ENCODE measurements around the gene RAPGEF6. TPM values are rescaled to one million over a fixed set of nuclear protein-coding genes. Genes with fewer than 3 reads are reported as not detected.

The RAPGEF6 gene
- total and polyA plus RNA-seq, 2 experiments from 2014 or later, result 9.5 to 20.3 TPM

DNA sequence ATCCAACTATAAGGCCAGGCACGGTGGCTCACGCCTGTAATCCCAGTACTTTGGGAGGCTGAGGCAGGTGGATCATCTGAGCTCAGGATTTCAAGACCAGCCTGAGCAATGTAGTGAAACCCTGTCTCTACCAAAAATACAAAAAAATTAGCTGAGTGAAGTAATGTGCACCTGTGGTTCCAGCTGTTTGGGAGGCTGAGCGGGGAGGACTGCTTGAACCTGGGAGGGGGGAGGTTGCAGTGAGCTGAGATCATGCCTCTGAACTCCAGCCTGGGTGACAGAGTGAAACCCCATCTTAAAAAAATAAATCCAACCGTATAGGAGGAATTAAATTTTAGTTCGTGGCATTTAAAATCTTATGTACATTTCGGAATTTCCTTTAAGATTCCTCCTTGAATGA lies 247.8 kb downstream of the RAPGEF6 start:
- Histone ChIP-seq H3K36me3 (ENCODE audit: insufficient read depth) (no peaks in the 10 kb centered on the region), H4K20me1 (replicated peaks; ENCODE audit: insufficient read depth) (no peaks in the 10 kb centered on the region), H3K9me2 (ENCODE audit: insufficient read depth) (no peaks in the 10 kb centered on the region), H3K4me1 (ENCODE audit: insufficient read depth) (peaks cover 14% of the 10 kb centered on the region), H3F3A (replicated peaks; ENCODE audit: low read depth) (no peaks in the 10 kb centered on the region), H3K79me2 (replicated peaks; ENCODE audit: insufficient read depth) (0 out of 2 replicates have a peak, but pooled peaks cover 9% of the 10 kb centered on the region), H3K4me2 (no peak overlapping the region), H3K27me3 (ENCODE audit: insufficient read depth) (no peaks in the 10 kb centered on the region), H3K27ac (ENCODE audit: low read depth) (no peak overlapping the region), H2AFZ (no peak overlapping the region), H3K4me3 (no peak overlapping the region)
- H3K4me1 Mint-ChIP-seq, result peaks cover 14% of the 10 kb centered on the region; the same call in 2 of the 3 replicates
- TF ChIP-seq, protein P1, sequence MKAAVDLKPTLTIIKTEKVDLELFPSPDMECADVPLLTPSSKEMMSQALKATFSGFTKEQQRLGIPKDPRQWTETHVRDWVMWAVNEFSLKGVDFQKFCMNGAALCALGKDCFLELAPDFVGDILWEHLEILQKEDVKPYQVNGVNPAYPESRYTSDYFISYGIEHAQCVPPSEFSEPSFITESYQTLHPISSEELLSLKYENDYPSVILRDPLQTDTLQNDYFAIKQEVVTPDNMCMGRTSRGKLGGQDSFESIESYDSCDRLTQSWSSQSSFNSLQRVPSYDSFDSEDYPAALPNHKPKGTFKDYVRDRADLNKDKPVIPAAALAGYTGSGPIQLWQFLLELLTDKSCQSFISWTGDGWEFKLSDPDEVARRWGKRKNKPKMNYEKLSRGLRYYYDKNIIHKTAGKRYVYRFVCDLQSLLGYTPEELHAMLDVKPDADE (IDR thresholded peaks at IDR 0.05), result no peak
- TF ChIP-seq ZNF331 (CRISPR knock-in tag; IDR thresholded peaks at IDR 0.05; ENCODE audit: low read depth), result no peak
- TF ChIP-seq, protein P2, sequence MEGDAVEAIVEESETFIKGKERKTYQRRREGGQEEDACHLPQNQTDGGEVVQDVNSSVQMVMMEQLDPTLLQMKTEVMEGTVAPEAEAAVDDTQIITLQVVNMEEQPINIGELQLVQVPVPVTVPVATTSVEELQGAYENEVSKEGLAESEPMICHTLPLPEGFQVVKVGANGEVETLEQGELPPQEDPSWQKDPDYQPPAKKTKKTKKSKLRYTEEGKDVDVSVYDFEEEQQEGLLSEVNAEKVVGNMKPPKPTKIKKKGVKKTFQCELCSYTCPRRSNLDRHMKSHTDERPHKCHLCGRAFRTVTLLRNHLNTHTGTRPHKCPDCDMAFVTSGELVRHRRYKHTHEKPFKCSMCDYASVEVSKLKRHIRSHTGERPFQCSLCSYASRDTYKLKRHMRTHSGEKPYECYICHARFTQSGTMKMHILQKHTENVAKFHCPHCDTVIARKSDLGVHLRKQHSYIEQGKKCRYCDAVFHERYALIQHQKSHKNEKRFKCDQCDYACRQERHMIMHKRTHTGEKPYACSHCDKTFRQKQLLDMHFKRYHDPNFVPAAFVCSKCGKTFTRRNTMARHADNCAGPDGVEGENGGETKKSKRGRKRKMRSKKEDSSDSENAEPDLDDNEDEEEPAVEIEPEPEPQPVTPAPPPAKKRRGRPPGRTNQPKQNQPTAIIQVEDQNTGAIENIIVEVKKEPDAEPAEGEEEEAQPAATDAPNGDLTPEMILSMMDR (conservative IDR thresholded peaks at IDR 0.05; ENCODE audit: low read depth in 2 of 2), result no peak
- no peak overlapping the region for H3K27ac Mint-ChIP-seq
- no peaks in the 10 kb centered on the region for H3K9me3 Mint-ChIP-seq
- H3K27me3 Mint-ChIP-seq (ENCODE audit: insufficient read depth, low read depth, poor library complexity), result peaks cover 3% of the 10 kb centered on the region
- ATAC-seq (no peak), DNase-seq (ENCODE audit: low spot score) (no peak)
- H3K36me3 Mint-ChIP-seq (ENCODE audit: low read depth), result peaks cover 5% of the 10 kb centered on the region; the same call in 1 of the 3 replicates
- H3K4me3 Mint-ChIP-seq, result no peak overlapping the region

DNA sequence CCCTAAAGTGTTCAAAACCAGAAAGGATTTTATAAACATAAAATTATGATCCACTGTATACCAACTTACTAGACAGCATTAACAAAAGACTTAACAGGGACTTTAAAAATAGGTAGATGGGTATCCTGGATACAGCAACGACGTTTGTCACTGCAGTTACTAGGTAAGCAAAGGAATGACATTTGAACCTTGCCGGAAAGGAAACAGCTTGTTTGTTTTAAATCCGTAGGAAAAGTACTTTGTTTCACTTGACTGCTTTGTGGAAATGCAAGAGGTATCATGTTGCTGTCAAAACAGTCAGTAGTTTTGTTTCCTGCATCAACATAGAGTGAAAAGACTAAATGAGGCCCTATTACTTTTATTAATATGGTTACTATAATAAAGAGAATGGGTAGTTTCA lies 248.2 kb downstream of the RAPGEF6 start:
- Mint-ChIP-seq H3K27me3 (ENCODE audit: insufficient read depth, low read depth, poor library complexity) (peaks cover 3% of the 10 kb centered on the region), H3K4me3 (no peak overlapping the region), H3K9me3 (no peaks in the 10 kb centered on the region), H3K4me1 (peaks cover 16% of the 10 kb centered on the region; the same call in 2 of the 3 replicates), H3K36me3 (ENCODE audit: low read depth) (peaks cover 2% of the 10 kb centered on the region; the same call in 1 of the 3 replicates), H3K27ac (no peak overlapping the region)
- Histone ChIP-seq H2AFZ (no peak overlapping the region), H4K20me1 (replicated peaks; ENCODE audit: insufficient read depth) (no peaks in the 10 kb centered on the region), H3K27me3 (ENCODE audit: insufficient read depth) (no peaks in the 10 kb centered on the region), H3K4me1 (ENCODE audit: insufficient read depth) (peaks cover 14% of the 10 kb centered on the region), H3K79me2 (replicated peaks; ENCODE audit: insufficient read depth) (0 out of 2 replicates have a peak, but pooled peaks cover 9% of the 10 kb centered on the region), H3K4me2 (no peak overlapping the region), H3F3A (replicated peaks; ENCODE audit: low read depth) (no peaks in the 10 kb centered on the region), H3K4me3 (no peak overlapping the region), H3K36me3 (ENCODE audit: insufficient read depth) (no peaks in the 10 kb centered on the region), H3K9me2 (ENCODE audit: insufficient read depth) (no peaks in the 10 kb centered on the region), H3K27ac (ENCODE audit: low read depth) (no peak overlapping the region)
- peak; percentile 28 for DNase-seq (ENCODE audit: low spot score)
- ATAC-seq, result no peak
- TF ChIP-seq POLR2AphosphoS5 (IDR thresholded peaks at IDR 0.05; ENCODE audit: low read depth), result no peak
- TF ChIP-seq, protein P3, sequence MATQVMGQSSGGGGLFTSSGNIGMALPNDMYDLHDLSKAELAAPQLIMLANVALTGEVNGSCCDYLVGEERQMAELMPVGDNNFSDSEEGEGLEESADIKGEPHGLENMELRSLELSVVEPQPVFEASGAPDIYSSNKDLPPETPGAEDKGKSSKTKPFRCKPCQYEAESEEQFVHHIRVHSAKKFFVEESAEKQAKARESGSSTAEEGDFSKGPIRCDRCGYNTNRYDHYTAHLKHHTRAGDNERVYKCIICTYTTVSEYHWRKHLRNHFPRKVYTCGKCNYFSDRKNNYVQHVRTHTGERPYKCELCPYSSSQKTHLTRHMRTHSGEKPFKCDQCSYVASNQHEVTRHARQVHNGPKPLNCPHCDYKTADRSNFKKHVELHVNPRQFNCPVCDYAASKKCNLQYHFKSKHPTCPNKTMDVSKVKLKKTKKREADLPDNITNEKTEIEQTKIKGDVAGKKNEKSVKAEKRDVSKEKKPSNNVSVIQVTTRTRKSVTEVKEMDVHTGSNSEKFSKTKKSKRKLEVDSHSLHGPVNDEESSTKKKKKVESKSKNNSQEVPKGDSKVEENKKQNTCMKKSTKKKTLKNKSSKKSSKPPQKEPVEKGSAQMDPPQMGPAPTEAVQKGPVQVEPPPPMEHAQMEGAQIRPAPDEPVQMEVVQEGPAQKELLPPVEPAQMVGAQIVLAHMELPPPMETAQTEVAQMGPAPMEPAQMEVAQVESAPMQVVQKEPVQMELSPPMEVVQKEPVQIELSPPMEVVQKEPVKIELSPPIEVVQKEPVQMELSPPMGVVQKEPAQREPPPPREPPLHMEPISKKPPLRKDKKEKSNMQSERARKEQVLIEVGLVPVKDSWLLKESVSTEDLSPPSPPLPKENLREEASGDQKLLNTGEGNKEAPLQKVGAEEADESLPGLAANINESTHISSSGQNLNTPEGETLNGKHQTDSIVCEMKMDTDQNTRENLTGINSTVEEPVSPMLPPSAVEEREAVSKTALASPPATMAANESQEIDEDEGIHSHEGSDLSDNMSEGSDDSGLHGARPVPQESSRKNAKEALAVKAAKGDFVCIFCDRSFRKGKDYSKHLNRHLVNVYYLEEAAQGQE (IDR thresholded peaks at IDR 0.05; ENCODE audit: unreplicated experiment), result no peak
- TF ChIP-seq CREB1 (CRISPR knock-in tag; IDR thresholded peaks at IDR 0.05; ENCODE audit: low read depth), result no peak
- no peak for TF ChIP-seq JUNB (IDR thresholded peaks at IDR 0.05; ENCODE audit: unreplicated experiment)
- TF ChIP-seq ZNF114 (CRISPR knock-in tag; IDR thresholded peaks at IDR 0.05), result no peak
- TF ChIP-seq NANOG (IDR thresholded peaks at IDR 0.05; ENCODE audit: borderline replicate concordance), result no peak
- TF ChIP-seq, protein P4, sequence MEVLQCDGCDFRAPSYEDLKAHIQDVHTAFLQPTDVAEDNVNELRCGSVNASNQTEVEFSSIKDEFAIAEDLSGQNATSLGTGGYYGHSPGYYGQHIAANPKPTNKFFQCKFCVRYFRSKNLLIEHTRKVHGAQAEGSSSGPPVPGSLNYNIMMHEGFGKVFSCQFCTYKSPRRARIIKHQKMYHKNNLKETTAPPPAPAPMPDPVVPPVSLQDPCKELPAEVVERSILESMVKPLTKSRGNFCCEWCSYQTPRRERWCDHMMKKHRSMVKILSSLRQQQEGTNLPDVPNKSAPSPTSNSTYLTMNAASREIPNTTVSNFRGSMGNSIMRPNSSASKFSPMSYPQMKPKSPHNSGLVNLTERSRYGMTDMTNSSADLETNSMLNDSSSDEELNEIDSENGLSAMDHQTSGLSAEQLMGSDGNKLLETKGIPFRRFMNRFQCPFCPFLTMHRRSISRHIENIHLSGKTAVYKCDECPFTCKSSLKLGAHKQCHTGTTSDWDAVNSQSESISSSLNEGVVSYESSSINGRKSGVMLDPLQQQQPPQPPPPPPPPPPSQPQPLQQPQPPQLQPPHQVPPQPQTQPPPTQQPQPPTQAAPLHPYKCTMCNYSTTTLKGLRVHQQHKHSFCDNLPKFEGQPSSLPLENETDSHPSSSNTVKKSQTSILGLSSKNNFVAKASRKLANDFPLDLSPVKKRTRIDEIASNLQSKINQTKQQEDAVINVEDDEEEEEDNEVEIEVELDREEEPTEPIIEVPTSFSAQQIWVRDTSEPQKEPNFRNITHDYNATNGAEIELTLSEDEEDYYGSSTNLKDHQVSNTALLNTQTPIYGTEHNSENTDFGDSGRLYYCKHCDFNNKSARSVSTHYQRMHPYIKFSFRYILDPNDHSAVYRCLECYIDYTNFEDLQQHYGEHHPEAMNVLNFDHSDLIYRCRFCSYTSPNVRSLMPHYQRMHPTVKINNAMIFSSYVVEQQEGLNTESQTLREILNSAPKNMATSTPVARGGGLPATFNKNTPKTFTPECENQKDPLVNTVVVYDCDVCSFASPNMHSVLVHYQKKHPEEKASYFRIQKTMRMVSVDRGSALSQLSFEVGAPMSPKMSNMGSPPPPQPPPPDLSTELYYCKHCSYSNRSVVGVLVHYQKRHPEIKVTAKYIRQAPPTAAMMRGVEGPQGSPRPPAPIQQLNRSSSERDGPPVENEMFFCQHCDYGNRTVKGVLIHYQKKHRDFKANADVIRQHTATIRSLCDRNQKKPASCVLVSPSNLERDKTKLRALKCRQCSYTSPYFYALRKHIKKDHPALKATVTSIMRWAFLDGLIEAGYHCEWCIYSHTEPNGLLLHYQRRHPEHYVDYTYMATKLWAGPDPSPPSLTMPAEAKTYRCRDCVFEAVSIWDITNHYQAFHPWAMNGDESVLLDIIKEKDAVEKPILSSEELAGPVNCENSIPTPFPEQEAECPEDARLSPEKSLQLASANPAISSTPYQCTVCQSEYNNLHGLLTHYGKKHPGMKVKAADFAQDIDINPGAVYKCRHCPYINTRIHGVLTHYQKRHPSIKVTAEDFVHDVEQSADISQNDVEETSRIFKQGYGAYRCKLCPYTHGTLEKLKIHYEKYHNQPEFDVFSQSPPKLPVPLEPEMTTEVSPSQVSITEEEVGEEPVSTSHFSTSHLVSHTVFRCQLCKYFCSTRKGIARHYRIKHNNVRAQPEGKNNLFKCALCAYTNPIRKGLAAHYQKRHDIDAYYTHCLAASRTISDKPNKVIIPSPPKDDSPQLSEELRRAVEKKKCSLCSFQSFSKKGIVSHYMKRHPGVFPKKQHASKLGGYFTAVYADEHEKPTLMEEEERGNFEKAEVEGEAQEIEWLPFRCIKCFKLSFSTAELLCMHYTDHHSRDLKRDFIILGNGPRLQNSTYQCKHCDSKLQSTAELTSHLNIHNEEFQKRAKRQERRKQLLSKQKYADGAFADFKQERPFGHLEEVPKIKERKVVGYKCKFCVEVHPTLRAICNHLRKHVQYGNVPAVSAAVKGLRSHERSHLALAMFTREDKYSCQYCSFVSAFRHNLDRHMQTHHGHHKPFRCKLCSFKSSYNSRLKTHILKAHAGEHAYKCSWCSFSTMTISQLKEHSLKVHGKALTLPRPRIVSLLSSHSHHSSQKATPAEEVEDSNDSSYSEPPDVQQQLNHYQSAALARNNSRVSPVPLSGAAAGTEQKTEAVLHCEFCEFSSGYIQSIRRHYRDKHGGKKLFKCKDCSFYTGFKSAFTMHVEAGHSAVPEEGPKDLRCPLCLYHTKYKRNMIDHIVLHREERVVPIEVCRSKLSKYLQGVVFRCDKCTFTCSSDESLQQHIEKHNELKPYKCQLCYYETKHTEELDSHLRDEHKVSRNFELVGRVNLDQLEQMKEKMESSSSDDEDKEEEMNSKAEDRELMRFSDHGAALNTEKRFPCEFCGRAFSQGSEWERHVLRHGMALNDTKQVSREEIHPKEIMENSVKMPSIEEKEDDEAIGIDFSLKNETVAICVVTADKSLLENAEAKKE (CRISPR knock-in tag; IDR thresholded peaks at IDR 0.05), result no peak

All from GM23338 (cell line).